A673 (cell line): ENCODE measurements around the gene POLDIP2.

ENCODE experiments used
- EZH2 ChIP-seq: fragments of 200-600 bp; sonication (generic); IDR thresholded peaks from 2 replicates; pipeline ENCODE4 v1.6.1; 2017; ENCODE audit warnings: borderline replicate concordance, low read depth, mild to moderate bottlenecking, mixed read lengths, antibody characterized with exemption, low read length; ENCODE audit not compliant: poor library complexity, severe bottlenecking
- TF ChIP-seq, protein P1 (sequence below): fragments of 300-800, 200-600 bp; sonication (generic); conservative IDR thresholded peaks from 2 replicates; pipeline ENCODE4 v1.5.1; 2017; ENCODE audit warnings: low read depth, mild to moderate bottlenecking, antibody characterized with exemption, low read length, moderate library complexity, mixed read lengths

DNA sequence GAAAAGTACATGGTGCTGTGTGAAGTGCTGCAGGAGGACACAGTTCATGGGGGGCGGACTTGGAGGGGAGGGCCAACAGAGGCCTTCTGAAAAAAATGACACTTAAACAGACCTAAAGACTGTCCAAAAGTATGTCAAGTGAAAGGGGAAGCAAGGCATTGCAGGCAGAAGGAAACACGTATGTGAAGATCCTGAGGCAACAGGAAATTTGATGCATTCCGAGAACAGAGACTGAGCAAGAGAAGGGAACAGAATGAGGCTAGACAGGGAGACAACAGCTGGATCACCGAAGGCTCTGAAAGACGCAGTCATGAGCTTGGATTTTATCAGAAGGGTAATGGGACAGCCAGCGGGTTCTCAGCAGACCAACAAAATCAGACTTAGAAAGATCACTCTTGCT, 23.2 kb downstream of the POLDIP2 start:
- TF ChIP-seq, protein P1, sequence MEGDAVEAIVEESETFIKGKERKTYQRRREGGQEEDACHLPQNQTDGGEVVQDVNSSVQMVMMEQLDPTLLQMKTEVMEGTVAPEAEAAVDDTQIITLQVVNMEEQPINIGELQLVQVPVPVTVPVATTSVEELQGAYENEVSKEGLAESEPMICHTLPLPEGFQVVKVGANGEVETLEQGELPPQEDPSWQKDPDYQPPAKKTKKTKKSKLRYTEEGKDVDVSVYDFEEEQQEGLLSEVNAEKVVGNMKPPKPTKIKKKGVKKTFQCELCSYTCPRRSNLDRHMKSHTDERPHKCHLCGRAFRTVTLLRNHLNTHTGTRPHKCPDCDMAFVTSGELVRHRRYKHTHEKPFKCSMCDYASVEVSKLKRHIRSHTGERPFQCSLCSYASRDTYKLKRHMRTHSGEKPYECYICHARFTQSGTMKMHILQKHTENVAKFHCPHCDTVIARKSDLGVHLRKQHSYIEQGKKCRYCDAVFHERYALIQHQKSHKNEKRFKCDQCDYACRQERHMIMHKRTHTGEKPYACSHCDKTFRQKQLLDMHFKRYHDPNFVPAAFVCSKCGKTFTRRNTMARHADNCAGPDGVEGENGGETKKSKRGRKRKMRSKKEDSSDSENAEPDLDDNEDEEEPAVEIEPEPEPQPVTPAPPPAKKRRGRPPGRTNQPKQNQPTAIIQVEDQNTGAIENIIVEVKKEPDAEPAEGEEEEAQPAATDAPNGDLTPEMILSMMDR, result no peak
- no peak for TF ChIP-seq EZH2
